HG03354 (cell line): ENCODE results near the gene SMIM14.
"Not testable (repeated sequence)": the region's sequence is repeated elsewhere in the genome, so short reads cannot be mapped to it uniquely, and the experiment has no call there.

Source experiments
- ATAC-seq: cut with Tn5 transposase; IDR thresholded peaks from one replicate; pipeline ENCODE4 v1.9.1; 2021; ENCODE audit warnings: mild to moderate bottlenecking; ENCODE audit not compliant: unreplicated experiment, poor library complexity, severe bottlenecking

SMIM14 gene

GRCh38 chr4:39638354-39639239 lies at the start of gene SMIM14:
SMIM14 (minus strand) TSS chr4:39638865; CDS start chr4:39605145, 33,720 bp downstream.
- ATAC-seq, result peak; percentile 74

- ATAC-seq, result no peak
Measured at GRCh38 chr4:39687014-39687413, 48.3 kb upstream of the SMIM14 start.

DNA sequence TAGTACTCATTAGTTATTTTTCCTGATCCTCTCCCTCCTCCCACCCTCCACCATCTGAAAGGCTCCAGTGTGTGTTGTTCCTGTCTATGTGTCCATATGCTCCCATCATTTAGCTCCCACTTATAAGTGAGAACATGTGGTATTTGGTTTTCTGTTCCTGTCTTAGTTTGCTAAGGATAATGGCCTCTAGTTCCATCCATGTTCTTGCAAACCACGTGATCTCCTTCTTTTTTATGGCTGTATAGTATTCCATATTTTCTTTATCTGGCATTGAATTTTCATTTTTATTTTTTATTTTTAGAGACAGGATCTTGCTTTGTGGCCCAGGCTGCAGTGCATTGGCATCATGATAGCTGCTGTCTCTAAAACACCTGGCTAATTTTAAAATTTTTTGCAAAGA lies 47.3 kb upstream of the SMIM14 start:
- no peak for ATAC-seq

DNA sequence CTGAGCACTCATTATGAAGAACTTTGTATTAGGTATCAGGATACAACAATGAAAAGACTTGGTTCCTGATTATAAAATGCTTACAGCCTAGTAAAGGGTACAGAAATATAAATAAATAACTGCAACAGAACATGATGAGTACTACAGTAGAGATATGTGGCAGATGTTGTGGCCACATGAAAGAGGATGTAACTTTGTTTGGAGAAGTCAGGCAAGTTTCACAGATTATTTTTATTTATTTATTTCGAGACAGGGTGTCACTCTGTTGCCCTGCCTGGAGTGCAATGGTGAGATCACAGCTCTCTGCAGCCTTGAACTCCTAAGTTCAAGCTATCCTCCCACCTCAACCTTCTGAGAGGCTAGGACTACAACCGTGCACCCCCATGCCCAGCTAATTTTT lies 43.5 kb upstream of the SMIM14 start:
- peak; percentile 82 for ATAC-seq

GRCh38 chr4:39681003-39681402 lies 42.3 kb upstream of the SMIM14 start:
- not testable (repeated sequence) for ATAC-seq

GRCh38 chr4:39675681-39676080 lies 37.0 kb upstream of the SMIM14 start:
- not testable (repeated sequence) for ATAC-seq

DNA sequence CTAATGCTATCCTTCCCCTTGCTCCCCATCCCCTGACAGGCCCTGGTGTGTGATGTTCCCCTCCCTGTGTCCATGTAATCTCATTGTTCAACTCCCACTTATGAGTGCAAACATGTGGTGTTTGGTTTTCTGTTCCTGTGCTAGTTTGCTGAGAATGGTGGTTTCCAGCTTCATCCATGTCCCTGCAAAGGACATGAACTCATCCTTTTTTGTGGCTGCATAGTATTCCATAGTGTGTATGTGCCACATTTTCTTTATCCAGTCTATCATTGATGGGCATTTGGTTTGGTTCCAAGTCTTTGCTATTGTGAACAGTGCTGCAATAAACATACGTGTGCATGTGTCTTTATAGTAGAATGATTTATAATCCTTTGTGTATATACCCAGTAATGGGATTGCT lies 31.6 kb upstream of the SMIM14 start:
- not testable (repeated sequence) for ATAC-seq

- no peak for ATAC-seq
Measured at GRCh38 chr4:39668887-39669286, 30.2 kb upstream of the SMIM14 start.

DNA sequence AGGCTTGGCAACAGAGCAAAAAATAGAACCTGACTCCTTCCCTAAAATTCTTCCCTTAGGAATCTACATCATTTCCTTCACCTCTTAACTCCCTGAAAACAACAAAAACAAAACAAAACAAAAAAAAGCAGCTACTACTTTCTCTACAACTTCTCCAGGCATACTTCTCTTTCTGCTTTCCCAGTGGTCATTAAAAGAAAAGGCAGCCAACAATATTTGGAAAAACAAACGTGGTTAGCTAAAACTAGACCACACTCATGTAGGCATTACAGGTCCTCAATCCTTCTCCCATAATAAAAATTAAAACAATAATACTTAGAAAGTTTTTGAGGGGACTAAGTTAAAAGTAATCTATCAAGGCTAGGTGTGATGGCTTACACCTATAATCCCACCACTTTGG lies 29.0 kb upstream of the SMIM14 start:
- no peak for ATAC-seq

GRCh38 chr4:39664828-39665731 lies 26.4 kb upstream of the SMIM14 start:
- no peak for ATAC-seq

DNA sequence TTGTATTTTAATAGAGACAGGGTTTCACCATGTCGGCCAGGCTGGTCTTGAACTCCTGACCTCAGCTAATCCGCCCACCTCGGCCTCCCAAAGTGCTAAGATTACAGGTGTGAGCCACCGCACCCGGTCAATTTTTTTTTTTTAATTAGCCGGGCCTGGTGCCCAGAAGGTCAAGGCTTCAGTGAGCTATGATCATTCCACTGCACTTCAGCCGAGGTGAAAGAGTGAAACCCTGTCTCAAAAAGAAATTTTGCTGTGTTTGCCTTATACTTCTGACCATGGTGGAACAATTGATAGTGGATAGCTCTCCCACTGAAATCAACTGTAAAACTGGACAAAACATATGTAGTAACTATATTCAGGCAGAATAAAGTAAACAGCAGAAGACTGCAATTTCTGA lies 24.0 kb upstream of the SMIM14 start:
- no peak for ATAC-seq

DNA sequence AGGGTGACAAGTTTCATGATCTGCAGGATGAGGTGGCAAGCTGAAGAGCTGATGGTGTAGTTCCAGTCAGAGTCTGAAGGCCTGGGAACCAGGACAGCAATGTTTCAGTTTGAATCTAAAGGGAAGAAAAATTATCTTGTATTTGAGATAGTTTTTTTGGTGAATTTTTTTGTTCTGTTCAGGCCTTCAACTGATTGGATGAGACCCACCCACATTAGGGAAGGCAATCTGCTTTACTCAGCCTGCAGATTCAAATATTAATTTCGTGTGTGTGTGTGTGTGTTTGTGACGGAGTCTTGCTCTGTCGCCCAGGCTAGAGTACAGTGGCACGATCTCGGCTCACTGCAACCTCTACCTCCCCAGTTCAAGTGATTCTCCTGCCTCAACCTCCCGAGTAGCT lies 22.1 kb upstream of the SMIM14 start:
- ATAC-seq, result no peak

DNA sequence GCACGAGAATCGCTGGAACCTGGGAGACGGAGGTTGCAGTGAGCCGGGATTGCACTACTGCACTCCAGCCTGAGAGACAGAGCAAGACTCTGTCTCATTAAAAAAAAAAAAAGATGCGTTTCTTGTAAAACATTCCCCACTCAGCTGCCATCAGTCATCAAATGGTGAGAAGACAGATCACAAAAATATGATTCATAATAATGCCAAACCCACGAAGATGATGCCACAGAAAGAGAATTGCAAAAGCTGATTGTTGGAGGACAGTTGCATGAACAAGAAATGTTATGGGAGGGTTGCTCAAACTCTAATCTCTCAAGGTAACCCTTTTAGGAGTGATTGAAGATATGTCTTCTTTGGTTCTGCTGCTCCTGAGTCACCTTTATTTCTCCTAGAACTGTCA lies 21.4 kb upstream of the SMIM14 start:
- no peak for ATAC-seq

DNA sequence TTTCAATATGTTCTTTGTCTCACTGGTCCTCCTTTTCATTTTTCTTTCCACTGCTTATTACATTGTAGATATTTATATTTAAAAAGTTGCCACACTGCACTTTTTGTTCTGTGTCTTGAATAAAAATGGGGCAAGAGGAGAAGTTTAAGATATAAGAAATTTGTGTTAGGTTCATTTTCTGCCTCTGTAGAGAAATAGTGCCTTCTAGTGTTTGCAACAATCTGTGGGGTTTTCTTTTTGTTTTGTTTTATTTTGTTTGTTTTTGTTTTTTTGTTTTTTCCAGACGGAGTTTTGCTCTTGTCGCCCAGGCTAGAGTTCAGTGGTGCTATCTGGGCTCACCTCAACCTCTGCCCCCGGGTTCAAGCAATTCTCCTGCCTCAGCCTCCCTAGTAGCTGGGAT lies 20.1 kb upstream of the SMIM14 start:
- no peak for ATAC-seq

DNA sequence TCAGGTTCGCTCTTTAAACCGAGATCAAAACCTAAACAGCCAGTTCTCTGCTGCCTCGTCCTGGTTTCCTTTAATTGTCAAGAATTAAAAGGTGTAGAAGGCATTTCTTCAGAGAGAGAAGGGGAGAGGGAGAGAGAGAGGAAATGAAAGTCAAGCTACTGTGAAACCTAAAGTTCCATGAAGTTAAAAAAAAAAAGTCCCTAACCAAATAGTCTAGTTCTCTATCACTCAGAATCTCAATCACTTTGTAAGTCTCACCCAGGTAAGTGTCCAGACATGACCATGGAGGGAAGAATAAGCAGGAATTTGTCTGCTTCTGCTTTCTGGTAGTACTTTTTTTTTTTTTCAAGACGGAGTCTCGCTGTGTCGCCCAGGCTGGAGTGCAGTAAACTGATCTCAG lies 18.8 kb upstream of the SMIM14 start:
- peak; percentile 73 for ATAC-seq

- not testable (repeated sequence) for ATAC-seq
Measured at GRCh38 chr4:39656638-39657037, 18.0 kb upstream of the SMIM14 start.

GRCh38 chr4:39655876-39656275 lies 17.2 kb upstream of the SMIM14 start:
- peak; percentile 53 for ATAC-seq

DNA sequence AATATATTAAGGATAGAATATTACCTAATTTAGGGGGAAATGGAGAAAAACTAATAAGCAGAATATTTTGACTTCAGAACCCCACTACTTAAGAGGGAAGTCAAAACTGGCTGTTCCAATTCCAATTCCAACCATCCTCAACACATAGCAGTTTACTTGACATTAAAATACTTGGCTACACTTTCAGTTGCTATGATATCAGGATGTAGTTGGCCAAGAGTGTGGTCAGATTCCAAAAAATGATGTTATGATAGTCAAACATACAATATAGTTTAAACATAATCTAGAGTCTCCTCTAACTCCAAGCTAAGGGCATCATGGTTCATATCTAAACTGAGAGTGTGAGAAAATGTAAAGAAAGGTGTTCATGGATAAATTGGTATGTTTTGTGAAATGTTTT lies 16.5 kb upstream of the SMIM14 start:
- no peak for ATAC-seq

GRCh38 chr4:39651586-39651985 lies 12.9 kb upstream of the SMIM14 start:
- ATAC-seq, result not testable (repeated sequence)

DNA sequence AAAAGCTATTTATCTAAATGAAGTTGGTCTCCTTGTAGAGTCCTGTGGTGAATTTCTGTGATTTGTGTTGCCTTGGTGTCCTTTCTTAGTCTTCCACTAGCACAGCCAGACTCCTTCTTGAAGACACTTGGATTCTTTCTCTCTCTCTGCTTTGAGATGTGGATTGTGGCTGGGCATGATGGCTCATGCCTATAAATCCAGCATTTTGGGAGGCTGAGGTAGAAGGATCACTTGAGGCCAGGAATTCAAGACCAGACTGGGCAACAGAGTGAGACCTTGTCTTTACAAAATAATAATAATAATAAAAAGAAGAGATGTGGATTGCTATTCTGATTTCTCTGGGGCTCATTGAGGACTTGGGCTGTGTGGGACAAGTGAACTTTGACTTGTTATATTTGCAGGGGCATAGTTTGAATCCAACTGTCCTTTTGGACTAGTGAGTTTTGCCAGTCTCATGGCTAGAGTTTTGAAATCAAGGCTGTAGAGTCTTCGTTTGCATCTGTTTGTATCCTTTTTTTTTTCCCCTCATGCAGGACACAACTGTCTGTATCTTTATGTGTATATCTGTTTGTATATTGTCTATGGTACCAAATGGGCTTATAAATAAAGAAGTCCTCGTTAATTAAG lies 11.1 kb upstream of the SMIM14 start:
- ATAC-seq, result no peak
